GM18951 (cell line): ENCODE measurements around the gene GIT1.

Source experiments
- POLR2A ChIP-seq: IDR thresholded peaks from 4 replicates; pipeline ENCODE4 v1.6.1; 2011; ENCODE audit warnings: mild to moderate bottlenecking; ENCODE audit not compliant: insufficient read length, insufficient read depth; ENCODE audit errors: extremely low read depth
- in situ Hi-C: fragments of 300-500 bp; cut with MboI; formaldehyde crosslinking; loops from one replicate; pipeline ENCODE4 v1.12.0; 2022; ENCODE audit warnings: low sequenced_read_pairs, mixed read lengths, inconsistent platforms; ENCODE audit not compliant: unreplicated experiment

The GIT1 gene

GRCh38 chr17:29611351-29612093 is 22.1 kb upstream of the GIT1 start:
- in situ Hi-C loops, result no loop called here
- TF ChIP-seq POLR2A, result no peak

DNA sequence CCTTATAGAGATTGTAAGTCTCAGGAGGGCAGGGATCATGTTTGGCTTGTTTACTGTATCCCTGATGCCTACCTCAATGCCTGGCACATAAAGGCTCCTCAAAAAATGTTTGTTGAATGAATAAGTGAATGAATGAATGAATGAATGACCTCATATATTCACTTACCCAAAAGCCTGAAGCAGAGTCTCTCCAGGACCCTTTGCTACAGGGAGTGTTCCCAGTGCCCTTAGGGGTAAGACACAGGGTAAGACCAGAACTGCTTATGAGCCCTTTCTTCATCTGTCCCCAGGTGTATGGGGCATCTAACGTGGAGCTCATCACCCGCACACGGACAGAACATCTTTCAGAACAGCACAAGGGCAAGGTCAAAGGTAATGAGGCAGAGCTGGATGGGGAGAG is 20.9 kb upstream of the GIT1 start:
- in situ Hi-C loops, result no loop called here
- TF ChIP-seq POLR2A, result no peak

DNA sequence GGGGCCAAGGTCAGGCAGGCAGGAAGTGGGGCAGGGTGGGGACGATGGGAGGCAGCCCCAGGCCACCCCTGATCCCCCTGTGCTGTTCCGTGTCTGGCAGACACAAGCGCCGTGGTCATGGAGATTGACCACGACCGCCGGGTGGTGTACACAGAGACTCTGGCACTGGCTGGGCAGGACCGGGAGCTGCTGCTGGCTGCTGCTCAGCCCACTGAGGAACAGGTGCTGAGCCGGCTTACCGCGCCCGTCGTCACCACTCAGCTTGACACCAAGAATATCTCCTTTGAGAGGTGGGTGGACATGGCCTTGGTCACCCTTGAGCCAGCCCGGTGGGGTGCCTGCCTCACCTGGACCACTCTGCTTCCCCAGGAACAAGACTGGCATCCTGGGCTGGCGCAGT is 19.5 kb upstream of the GIT1 start:
- in situ Hi-C loops, result no loop called here
- no peak for TF ChIP-seq POLR2A

- TF ChIP-seq POLR2A, result no peak
- in situ Hi-C loops, result no loop called here
Measured at GRCh38 chr17:29607557-29608195, 18.2 kb upstream of the GIT1 start.

GRCh38 chr17:29603109-29603674 is 13.7 kb upstream of the GIT1 start:
- in situ Hi-C loops, result no loop called here
- TF ChIP-seq POLR2A, result no peak

GRCh38 chr17:29597361-29598172 is 8.1 kb upstream of the GIT1 start:
- no peak for TF ChIP-seq POLR2A
- in situ Hi-C loops, result no loop called here

DNA sequence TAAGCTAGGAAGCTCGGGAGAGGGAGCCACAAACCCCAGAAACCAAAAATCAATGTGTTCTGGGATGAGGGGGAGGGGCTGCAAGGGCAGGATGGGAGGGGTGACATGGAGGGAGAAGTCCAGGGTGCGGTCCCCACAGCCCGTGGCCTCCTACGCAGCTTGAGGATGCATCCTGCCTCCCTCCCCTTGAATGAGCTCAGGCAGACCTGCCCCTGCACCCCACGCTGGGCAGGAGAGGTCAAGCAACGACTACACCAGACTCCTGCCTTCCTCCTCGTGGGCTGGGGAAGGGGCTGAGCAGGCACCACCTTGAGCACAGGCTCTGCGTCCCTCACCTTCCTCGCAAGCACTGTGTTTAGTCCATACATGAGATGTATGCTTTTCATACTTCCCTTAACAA is 7.4 kb upstream of the GIT1 start:
- TF ChIP-seq POLR2A, result no peak
- in situ Hi-C loops, result no loop called here

GRCh38 chr17:29595943-29596774 is 6.7 kb upstream of the GIT1 start:
- no peak for TF ChIP-seq POLR2A
- in situ Hi-C loops, result no loop called here

DNA sequence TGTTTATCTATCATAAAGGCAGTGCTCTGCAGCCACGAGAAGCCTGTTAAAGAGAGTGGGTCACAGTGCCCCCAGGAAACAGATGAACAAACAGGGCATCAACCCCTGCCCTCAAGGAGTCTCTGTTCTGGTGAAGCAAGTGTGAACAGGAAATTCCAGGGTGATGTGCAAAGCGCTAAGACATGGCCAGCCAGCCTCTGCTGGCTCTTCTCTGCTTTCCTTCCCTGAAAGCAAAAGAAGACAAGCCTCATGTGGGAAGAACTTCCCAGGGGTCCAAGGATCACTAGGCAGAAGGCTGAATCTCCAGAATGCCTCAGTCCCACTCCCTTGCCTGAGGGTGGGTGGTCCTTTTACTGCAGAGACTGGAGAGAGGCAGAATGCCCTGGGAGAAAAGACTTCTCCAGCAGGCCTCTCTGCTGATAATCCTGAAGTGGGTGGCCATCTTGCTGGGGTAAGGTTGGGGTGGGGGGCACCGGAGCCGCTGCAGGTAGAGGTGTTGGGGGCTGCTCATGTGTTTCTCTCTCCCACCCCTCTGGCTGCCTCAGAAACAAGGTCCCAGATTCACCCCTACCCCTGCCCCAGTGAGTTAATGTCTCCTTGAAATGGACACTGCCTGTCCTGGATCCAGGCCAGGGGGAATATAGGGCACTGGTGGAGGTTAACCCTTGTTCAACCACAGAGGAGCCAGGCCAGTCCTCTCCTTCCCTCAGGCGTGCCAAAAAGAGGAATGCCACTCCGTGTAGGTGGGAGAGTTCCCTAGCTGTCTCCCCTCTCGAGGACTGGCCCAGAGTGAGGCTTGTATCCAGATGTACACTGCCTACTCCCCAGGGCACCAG is 5.9 kb upstream of the GIT1 start:
- TF ChIP-seq POLR2A, result no peak
- in situ Hi-C loops, result no loop called here

DNA sequence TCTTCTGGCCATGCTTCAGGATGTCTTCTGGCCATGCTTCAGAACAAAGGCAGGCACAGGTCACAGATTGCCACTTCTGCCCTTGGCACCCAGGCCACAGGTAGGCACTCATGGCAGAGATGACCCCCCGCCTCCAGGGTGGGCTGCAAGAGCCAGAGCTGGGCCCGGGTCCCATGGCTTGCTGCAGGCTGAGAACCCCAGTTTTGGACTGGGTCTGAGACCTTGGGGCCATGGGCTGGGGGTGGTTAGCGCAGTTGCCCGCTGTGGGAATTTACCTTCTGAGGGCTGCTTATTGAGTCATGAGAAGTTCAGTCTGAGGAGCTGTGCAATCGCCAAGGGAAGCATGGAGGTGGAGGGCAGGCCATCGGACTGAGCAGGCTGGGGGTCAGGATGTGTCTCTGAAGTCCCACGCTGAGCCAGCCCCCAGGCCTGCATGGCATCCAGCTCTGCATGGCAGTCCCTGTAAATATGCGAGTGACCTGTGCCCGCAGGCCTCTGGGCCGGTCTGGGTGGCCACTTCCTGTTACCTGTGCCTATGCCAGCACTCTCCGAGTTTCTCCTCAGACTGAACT is 5.2 kb upstream of the GIT1 start:
- TF ChIP-seq POLR2A, result no peak
- in situ Hi-C loops, result no loop called here
